GM19397 (cell line): Measurements from ENCODE around the gene MARCHF6.
"Not testable (repeated sequence)": the region's sequence is repeated elsewhere in the genome, so short reads cannot be mapped to it uniquely, and the experiment has no call there.

ENCODE experiments used
- ATAC-seq: cut with Tn5 transposase; IDR thresholded peaks from one replicate; pipeline ENCODE4 v1.9.1; 2021; ENCODE audit warnings: mild to moderate bottlenecking, moderate library complexity; ENCODE audit not compliant: unreplicated experiment

MARCHF6 gene

GRCh38 chr5:10348258-10348657 is 5.2 kb upstream of the MARCHF6 start:
- ATAC-seq, result no peak

GRCh38 chr5:10351199-10351905 is 2.1 kb upstream of the MARCHF6 start:
- no peak for ATAC-seq

DNA sequence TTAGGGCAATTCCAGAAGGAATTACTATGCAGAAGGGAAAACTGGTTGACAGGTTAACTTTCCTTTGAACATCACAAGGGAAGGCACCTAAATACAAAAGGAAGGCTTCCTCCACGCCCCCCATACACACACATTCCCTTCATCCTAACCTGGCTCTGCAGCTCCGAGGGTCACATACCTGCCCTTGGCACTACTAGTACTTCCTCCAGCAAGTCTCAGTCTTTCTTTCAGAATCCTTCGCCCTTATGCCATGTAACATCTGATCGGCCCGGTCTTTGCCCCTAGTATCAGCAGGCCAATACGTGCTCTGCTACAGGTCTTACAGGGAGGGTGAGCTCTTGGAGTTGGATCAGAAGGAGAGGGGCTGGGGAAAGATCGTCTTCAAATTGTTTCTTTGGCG is 1.6 kb upstream of the MARCHF6 start:
- ATAC-seq, result no peak

DNA sequence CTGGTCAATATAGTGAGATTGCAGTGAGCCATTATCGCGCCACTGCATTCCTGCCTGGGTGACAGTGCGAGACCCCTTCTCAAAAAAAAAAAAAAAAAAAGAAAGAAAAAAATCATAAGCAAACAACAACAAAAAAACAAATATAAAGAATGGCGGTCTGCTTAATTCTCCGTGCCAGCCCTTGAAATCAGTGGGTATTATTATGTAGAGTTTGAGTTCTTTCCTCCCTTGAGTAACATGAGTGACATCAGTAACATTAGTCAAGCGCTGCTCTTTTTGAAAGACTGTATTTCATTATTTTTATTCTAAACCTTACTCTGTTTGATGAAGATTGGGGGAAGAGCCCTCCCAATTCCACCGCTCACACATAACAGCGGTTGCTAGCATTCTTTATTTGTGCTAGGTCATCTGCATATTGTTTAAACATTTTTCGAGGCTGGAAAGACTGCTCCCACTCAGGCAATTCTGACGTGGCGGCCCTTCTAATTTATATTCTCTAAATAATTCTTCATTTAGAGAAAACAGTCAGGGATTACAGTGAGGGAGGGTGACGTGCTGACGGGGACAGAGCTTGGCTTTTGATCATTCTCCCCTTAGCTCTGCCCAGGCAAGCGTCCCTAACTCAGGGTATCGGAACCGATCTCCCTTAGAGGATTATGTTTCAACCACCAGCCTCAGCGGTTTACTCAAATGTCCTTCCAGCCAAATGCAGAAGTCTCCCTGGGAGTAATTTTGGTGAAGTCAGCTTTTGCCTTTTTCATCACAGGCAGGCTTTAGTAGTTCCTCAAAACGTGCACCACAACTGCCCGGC is 860 bp upstream of the MARCHF6 start:
- no peak for ATAC-seq

GRCh38 chr5:10354048-10354872 is 765 bp downstream of the MARCHF6 start:
- ATAC-seq, result peak; percentile 22

GRCh38 chr5:10355071-10355889 is 1.8 kb downstream of the MARCHF6 start:
- ATAC-seq, result no peak

- ATAC-seq, result no peak
Measured at GRCh38 chr5:10358999-10359398, 5.5 kb downstream of the MARCHF6 start.

DNA sequence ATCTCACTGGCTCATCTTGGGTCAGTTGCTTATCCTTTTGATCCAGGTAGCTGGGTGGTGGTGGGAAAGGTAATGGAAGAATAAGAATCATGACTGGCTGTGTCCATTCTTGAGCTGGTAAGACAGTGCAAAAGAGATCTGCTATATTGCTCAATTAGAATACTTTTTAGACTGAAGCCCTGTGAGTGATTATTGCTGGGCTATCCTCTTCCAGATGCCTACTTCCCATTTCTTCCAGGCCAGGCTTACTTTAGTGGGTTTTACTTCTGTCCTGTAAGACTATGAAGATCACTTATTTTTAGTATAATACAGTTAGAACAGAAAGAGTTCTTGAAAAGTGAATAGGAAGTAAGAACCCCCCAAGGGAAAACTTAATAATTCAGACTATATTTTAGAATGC is 7.2 kb downstream of the MARCHF6 start:
- no peak for ATAC-seq

GRCh38 chr5:10363519-10364185 is 10.2 kb downstream of the MARCHF6 start:
- no peak for ATAC-seq

DNA sequence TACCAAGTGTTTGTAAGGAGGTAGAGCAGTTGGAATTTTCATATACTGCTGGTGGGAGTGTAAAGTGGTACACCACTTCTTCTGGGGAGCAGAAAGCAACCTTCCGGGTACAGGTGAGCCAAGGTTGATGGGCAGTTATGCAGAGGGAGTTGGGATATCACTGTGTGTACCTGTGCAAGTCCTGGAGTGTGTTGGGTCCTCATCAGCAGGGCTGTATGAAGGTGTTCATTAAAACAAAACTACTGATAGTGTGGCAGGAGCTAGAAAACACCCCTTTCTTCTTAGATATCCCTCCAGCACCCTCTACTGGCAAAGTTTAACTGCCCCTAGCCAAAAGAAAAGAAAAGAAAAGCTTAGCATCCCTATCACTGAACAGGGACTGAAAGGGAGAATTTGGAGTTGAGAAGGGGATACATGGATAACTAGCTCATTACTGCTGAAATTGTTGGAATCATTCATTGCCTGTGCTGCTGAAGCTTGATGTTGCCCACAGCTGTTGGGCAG is 10.7 kb downstream of the MARCHF6 start:
- no peak for ATAC-seq

GRCh38 chr5:10365782-10366181 is 12.3 kb downstream of the MARCHF6 start:
- ATAC-seq, result no peak

GRCh38 chr5:10366310-10367272 is 13.1 kb downstream of the MARCHF6 start:
- no peak for ATAC-seq

DNA sequence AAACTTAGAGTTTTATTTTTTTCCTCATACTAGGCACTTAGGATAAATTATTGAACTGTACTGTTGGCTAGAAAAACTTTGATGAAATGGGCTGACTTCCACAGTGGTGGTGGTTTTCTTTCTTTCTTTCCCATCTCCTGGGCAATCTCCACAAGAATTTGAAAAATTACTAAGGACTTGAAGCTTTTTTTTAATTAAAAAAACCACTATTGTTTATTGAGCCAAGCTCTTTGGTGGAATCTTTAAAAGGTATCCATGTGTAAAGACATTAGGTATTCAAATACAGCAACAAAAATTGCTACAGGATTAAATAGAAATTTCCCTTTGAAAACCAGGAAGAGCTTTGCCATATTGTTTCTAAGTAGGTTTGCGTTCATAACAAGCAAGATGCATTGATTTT is 14.1 kb downstream of the MARCHF6 start:
- ATAC-seq, result no peak

DNA sequence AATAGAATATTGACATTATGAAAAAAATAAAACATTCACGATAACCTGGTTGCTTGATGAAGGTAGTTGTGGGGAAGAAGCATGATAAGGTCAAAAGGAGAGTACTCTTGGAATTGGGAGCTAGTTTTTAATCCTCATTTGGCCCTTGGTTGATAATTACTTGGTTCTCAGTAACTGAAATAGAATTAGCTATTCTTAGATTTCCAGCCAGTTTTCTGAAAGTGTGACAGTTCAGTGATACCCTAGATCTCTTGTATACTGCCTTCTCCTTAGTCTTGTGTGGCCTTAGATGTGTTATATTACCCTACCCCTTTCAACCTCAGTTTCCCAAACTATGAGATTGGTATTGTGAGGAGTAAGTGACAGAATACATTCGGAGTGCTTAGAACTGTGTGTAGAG is 17.4 kb downstream of the MARCHF6 start:
- no peak for ATAC-seq

- ATAC-seq, result not testable (repeated sequence)
Measured at GRCh38 chr5:10371369-10371768, 17.9 kb downstream of the MARCHF6 start.

DNA sequence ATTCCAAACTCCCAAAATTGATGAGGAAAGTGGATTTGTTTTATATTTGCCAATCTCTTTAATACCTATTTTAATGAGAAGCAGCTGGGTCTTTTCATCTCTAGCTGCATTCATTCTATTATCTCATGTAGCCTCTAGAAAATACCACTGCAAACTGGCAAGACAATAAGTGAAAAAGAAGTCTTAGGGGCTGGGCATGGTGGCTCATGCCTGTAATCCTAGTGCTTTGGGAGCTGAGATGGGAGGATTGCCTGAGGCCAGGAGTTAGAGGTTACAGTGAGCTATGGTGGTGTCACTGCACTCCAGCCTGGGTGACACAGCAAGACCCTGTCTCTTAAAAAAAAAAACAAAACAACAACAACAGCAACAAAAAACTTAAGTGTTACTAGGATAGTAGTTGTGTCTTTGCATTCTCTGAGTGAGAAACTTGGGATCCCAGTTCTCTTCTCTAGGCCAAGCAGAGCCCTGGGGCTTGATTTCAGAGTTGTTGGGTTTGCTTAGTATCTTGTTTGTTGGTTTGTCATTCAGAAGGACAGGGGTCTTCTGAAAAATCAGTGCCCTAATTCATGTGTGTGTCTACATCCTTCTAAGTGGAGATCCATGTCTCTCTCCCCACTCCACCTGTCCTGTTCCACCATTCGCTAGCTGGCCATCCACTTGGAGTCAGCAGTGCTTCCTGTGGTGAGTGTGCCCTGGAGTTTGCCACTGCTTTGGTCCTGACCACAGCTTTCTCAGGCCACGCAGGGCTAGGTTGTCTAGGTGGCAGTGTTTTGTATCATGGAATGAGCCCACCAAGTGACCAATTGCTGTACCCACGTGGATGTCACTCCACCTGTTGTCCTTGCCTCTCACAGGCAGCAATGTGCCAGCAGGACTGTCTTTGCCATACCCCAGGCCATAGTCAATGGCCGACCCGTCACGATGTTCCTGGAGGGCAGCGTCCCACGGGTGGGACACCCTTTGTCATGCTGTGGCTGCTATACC is 19.5 kb downstream of the MARCHF6 start:
- ATAC-seq, result no peak
